ENCODE data around the gene AIP.

The AIP gene

GRCh38 chr11:67517784-67518552 lies 35.1 kb downstream of the AIP start:
- in situ Hi-C loops (cut with MboI; ENCODE audit: low pct_unique_long_range_greater_than_20kb, low sequenced_read_pairs, unreplicated experiment) = no loop called here

GRCh38 chr11:67519726-67520125 lies 36.9 kb downstream of the AIP start:
- TF ChIP-seq CTCF (IDR thresholded peaks at IDR 0.05; ENCODE audit: extremely low read depth, insufficient read depth, missing control alignments) = no peak
- in situ Hi-C loops (cut with MboI; ENCODE audit: low pct_unique_long_range_greater_than_20kb, low sequenced_read_pairs, unreplicated experiment) = no loop called here
- no peak for DNase-seq (ENCODE audit: low spot score)

More at GRCh38 chr11:67517784-67518552, 35.1 kb downstream of the AIP start:
- no peak for TF ChIP-seq CTCF (IDR thresholded peaks at IDR 0.05; ENCODE audit: extremely low read depth, insufficient read depth, missing control alignments)
- DNase-seq (ENCODE audit: low spot score) = no peak

GRCh38 chr11:67520856-67521824 lies 38.3 kb downstream of the AIP start:
- in situ Hi-C loops (cut with MboI; ENCODE audit: low pct_unique_long_range_greater_than_20kb, low sequenced_read_pairs, unreplicated experiment) = no loop called here
- TF ChIP-seq CTCF (IDR thresholded peaks at IDR 0.05; ENCODE audit: extremely low read depth, insufficient read depth, missing control alignments) = no peak
- DNase-seq (ENCODE audit: low spot score) = peak; percentile 26

- in situ Hi-C loops (cut with MboI; ENCODE audit: low pct_unique_long_range_greater_than_20kb, low sequenced_read_pairs, unreplicated experiment) = no loop called here
- TF ChIP-seq CTCF (IDR thresholded peaks at IDR 0.05; ENCODE audit: extremely low read depth, insufficient read depth, missing control alignments) = no peak
- no peak for DNase-seq (ENCODE audit: low spot score)
Observed at GRCh38 chr11:67521924-67522323, 39.1 kb downstream of the AIP start.

- TF ChIP-seq CTCF (IDR thresholded peaks at IDR 0.05; ENCODE audit: extremely low read depth, insufficient read depth, missing control alignments) = no peak
- in situ Hi-C loops (cut with MboI; ENCODE audit: low pct_unique_long_range_greater_than_20kb, low sequenced_read_pairs, unreplicated experiment) = no loop called here
- DNase-seq (ENCODE audit: low spot score) = no peak
Observed at GRCh38 chr11:67522338-67522737, 39.5 kb downstream of the AIP start.

- in situ Hi-C loops (cut with MboI; ENCODE audit: low pct_unique_long_range_greater_than_20kb, low sequenced_read_pairs, unreplicated experiment) = no loop called here
- no peak for DNase-seq (ENCODE audit: low spot score)
- TF ChIP-seq CTCF (IDR thresholded peaks at IDR 0.05; ENCODE audit: extremely low read depth, insufficient read depth, missing control alignments) = no peak
Observed at GRCh38 chr11:67522844-67523555, 40.2 kb downstream of the AIP start, which contains the start of gene CABP2. CABP2 (minus strand) TSS chr11:67523446; CDS start chr11:67523326, 120 bp downstream.

Data from GM13977 (cell line).